Astrocyte of the cerebellum (primary cell): Measurements from ENCODE around the gene CD101.

Experiments used
- DNase-seq: peaks from one replicate; pipeline ENCODE4 v3.0.0-alpha.2; 2011; ENCODE audit warnings: low read depth
- H3K4me3 ChIP-seq: 2 replicates; pipeline ENCODE4 v1.5.1; 2011; ENCODE audit warnings: mild to moderate bottlenecking, low read depth, low read length, moderate library complexity
- CTCF ChIP-seq: IDR thresholded peaks from 2 replicates; pipeline ENCODE4 v1.5.1; 2012; ENCODE audit warnings: low read length, low read depth, moderate library complexity, mild to moderate bottlenecking; ENCODE audit errors: missing control alignments
- in situ Hi-C: cut with HindIII; loops from 2 replicates; pipeline ENCODE4 v1.10.0; 2017; ENCODE audit warnings: low sequenced_read_pairs

CD101 gene

GRCh38 chr1:117001254-117001927, at the start of gene CD101:
Gene CD101 (plus strand): TSS chr1:117001760. CDS start chr1:117001818, 58 bp downstream.
- in situ Hi-C loops, result no loop called here
- no peak for DNase-seq
- TF ChIP-seq CTCF, result no peak
- no peak within 1 kb of the TSS for H3K4me3 ChIP-seq

GRCh38 chr1:116952738-116953275, 48.8 kb upstream of the CD101 start:
- in situ Hi-C loops, result no loop called here
- DNase-seq, result no peak
- TF ChIP-seq CTCF, result no peak
- no peak overlapping the region for H3K4me3 ChIP-seq

GRCh38 chr1:116954440-116954839, 47.1 kb upstream of the CD101 start:
- no peak overlapping the region for H3K4me3 ChIP-seq
- no peak for TF ChIP-seq CTCF

GRCh38 chr1:116956378-116956777, 45.2 kb upstream of the CD101 start:
- H3K4me3 ChIP-seq, result no peak overlapping the region
- no peak for TF ChIP-seq CTCF
- in situ Hi-C loops, result no loop called here
- no peak for DNase-seq

More at GRCh38 chr1:116954440-116954839, 47.1 kb upstream of the CD101 start:
- DNase-seq, result no peak
- in situ Hi-C loops, result no loop called here

- DNase-seq, result no peak
- H3K4me3 ChIP-seq, result no peak overlapping the region
- in situ Hi-C loops, result no loop called here
- no peak for TF ChIP-seq CTCF
These were observed 43.9 kb upstream of the CD101 start for GRCh38 chr1:116957646-116958045.

GRCh38 chr1:116958110-116958509, 43.5 kb upstream of the CD101 start:
- no peak overlapping the region for H3K4me3 ChIP-seq
- in situ Hi-C loops, result no loop called here
- no peak for DNase-seq
- no peak for TF ChIP-seq CTCF

- no peak overlapping the region for H3K4me3 ChIP-seq
- no peak for TF ChIP-seq CTCF
- in situ Hi-C loops, result no loop called here
- no peak for DNase-seq
These were observed 42.6 kb upstream of the CD101 start for GRCh38 chr1:116958977-116959376.
